OCI-LY7 (cell line): ENCODE measurements around the gene PHF14. TPM values are rescaled to one million over a fixed set of nuclear protein-coding genes. Genes with fewer than 3 reads are reported as not detected.

ENCODE experiments used
- BruUV-seq: library from RNA; stranded (reverse); fragments of 400-500 nt; replicated peaks from 2 replicates; lab custom pipeline; 2021; lab: Mats Ljungman, UMichigan
- CTCF ChIA-PET: fragments of 300-600 bp; sonication (Branson Sonifier 250); formaldehyde crosslinking; loops from one replicate; lab custom pipeline; 2022; ENCODE audit warnings: antibody characterized with exemption; ENCODE audit not compliant: unreplicated experiment; lab: Charles Lee
- POLR2A ChIA-PET: fragments of 300-600 bp; sonication (Branson Sonifier 250); formaldehyde crosslinking; loops from one replicate; lab custom pipeline; 2022; ENCODE audit warnings: antibody characterized with exemption; lab: Charles Lee
- DNase-seq: peaks from one replicate; pipeline ENCODE4 v3.0.0-alpha.2; 2015; ENCODE audit warnings: low spot score
- H2AFZ ChIP-seq: fragments of 200-600 bp; sonication (generic), shearing (Covaris generic); 2 replicates; pipeline ENCODE4 v1.6.1; 2014; ENCODE audit warnings: mild to moderate bottlenecking, antibody characterized with exemption, low read length, moderate library complexity
- H3K27ac ChIP-seq: fragments of 200-600 bp; sonication (generic); 2 replicates; pipeline ENCODE4 v1.5.1; 2014; ENCODE audit warnings: mixed run types, low read depth, mild to moderate bottlenecking, moderate library complexity, low read length, inconsistent platforms; ENCODE audit not compliant: poor library complexity, severe bottlenecking
- H3K36me3 ChIP-seq: fragments of 200-600 bp; sonication (generic); 2 replicates; pipeline ENCODE4 v1.6.1; 2014; ENCODE audit warnings: mild to moderate bottlenecking, antibody characterized with exemption, low read length, moderate library complexity, mixed read lengths; ENCODE audit not compliant: insufficient read depth
- H3K4me1 ChIP-seq: fragments of 200-600 bp; sonication (generic); 2 replicates; pipeline ENCODE4 v1.5.1; 2014; ENCODE audit warnings: mild to moderate bottlenecking, low read length; ENCODE audit not compliant: insufficient read depth, poor library complexity, severe bottlenecking
- H3K4me2 ChIP-seq: fragments of 200-600 bp; sonication (generic); 2 replicates; pipeline ENCODE4 v1.6.1; 2014; ENCODE audit warnings: mild to moderate bottlenecking, low read length
- H3K4me3 ChIP-seq: fragments of 200-600 bp; sonication (generic); 2 replicates; pipeline ENCODE4 v1.5.1; 2014; ENCODE audit warnings: mild to moderate bottlenecking, low read depth, low read length; ENCODE audit not compliant: poor library complexity, severe bottlenecking
- H3K79me2 ChIP-seq: fragments of 200-600 bp; sonication (generic); 2 replicates; pipeline ENCODE4 v1.6.1; 2016; ENCODE audit warnings: low read depth, mild to moderate bottlenecking, low read length, moderate library complexity, mixed read lengths; ENCODE audit not compliant: insufficient read depth
- H3K9me2 ChIP-seq: fragments of 200-600 bp; sonication (generic); 2 replicates; pipeline ENCODE4 v1.6.1; 2016; ENCODE audit warnings: mild to moderate bottlenecking, low read length, mixed read lengths; ENCODE audit not compliant: insufficient read depth
- H3K9me3 ChIP-seq: fragments of 200-600 bp; sonication (generic); 2 replicates; pipeline ENCODE4 v1.6.1; 2014; ENCODE audit warnings: mild to moderate bottlenecking, mixed run types, low read length, mixed read lengths
- H4K20me1 ChIP-seq: fragments of 200-600 bp; sonication (generic); 2 replicates; pipeline ENCODE4 v1.6.1; 2014; ENCODE audit warnings: mild to moderate bottlenecking, antibody characterized with exemption, low read length, moderate library complexity, mixed read lengths; ENCODE audit not compliant: insufficient read depth
- EZH2phosphoT487 ChIP-seq: fragments of 200-600 bp; sonication (generic); IDR thresholded peaks from 2 replicates; pipeline ENCODE4 v1.6.1; 2018; ENCODE audit warnings: low read depth, borderline replicate concordance, mild to moderate bottlenecking, mixed run types, antibody characterized with exemption, low read length, moderate library complexity, mixed read lengths
- intact Hi-C: fragments of 100-400 bp; cut with micrococcal nuclease; formaldehyde crosslinking; loops from one replicate; pipeline ENCODE4 v1.10.0; 2022; ENCODE audit not compliant: unreplicated experiment
- total RNA-seq, 2 experiments: library from RNA; depleted of rRNA in 1 of 2; stranded (reverse); fragments of >200 nt in 1 of 2; shearing (Covaris generic) in 1 of 2; gene quantifications; 2 replicates each; pipeline ENCODE4 v1.2.3, GENCODE V29; 2014 to 2022
- TF ChIP-seq, protein P1 (sequence below): fragments of 200-600 bp; sonication (generic); conservative IDR thresholded peaks from 2 replicates; pipeline ENCODE4 v1.5.1; 2014; ENCODE audit warnings: mild to moderate bottlenecking, antibody characterized with exemption, low read length, moderate library complexity, mixed read lengths

Gene PHF14
- total RNA-seq, 2 experiments from 2014 or later = 39.9 to 55.5 TPM

- no peak overlapping the region for H3K4me3 ChIP-seq
- no peaks in the 10 kb centered on the region for H3K4me1 ChIP-seq
- no peaks in the 10 kb centered on the region for H3K79me2 ChIP-seq
- intact Hi-C loops = no loop called here
- H3K4me2 ChIP-seq = no peak overlapping the region
- TF ChIP-seq EZH2phosphoT487 = no peak
- TF ChIP-seq, protein P1, sequence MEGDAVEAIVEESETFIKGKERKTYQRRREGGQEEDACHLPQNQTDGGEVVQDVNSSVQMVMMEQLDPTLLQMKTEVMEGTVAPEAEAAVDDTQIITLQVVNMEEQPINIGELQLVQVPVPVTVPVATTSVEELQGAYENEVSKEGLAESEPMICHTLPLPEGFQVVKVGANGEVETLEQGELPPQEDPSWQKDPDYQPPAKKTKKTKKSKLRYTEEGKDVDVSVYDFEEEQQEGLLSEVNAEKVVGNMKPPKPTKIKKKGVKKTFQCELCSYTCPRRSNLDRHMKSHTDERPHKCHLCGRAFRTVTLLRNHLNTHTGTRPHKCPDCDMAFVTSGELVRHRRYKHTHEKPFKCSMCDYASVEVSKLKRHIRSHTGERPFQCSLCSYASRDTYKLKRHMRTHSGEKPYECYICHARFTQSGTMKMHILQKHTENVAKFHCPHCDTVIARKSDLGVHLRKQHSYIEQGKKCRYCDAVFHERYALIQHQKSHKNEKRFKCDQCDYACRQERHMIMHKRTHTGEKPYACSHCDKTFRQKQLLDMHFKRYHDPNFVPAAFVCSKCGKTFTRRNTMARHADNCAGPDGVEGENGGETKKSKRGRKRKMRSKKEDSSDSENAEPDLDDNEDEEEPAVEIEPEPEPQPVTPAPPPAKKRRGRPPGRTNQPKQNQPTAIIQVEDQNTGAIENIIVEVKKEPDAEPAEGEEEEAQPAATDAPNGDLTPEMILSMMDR = no peak
- no peaks in the 10 kb centered on the region for H4K20me1 ChIP-seq
- ChIA-PET POLR2A (interaction anchor here (0.7 kb wide), 2 partner anchors 12 to 49 kb away, joined by 3 to 6 read pairs; no protein-coding TSS in a partner anchor), CTCF (no interaction called here)
- BruUV-seq = no TSS peak
- H3K9me2 ChIP-seq = no peaks in the 10 kb centered on the region
- no peak for DNase-seq
- no peak overlapping the region for H3K27ac ChIP-seq
- H3K9me3 ChIP-seq = no peaks in the 10 kb centered on the region
- no peaks in the 10 kb centered on the region for H3K36me3 ChIP-seq
- H2AFZ ChIP-seq = no peak overlapping the region
Observed at GRCh38 chr7:11163220-11163619, 189.5 kb downstream of the PHF14 start.

GRCh38 chr7:11166051-11166450 lies 192.4 kb downstream of the PHF14 start:
- Histone ChIP-seq H4K20me1 (no peaks in the 10 kb centered on the region), H3K79me2 (no peaks in the 10 kb centered on the region), H3K9me2 (no peaks in the 10 kb centered on the region), H3K4me1 (no peaks in the 10 kb centered on the region), H3K9me3 (no peaks in the 10 kb centered on the region), H2AFZ (no peak overlapping the region), H3K4me3 (no peak overlapping the region), H3K27ac (no peak overlapping the region), H3K36me3 (no peaks in the 10 kb centered on the region), H3K4me2 (no peak overlapping the region)
- BruUV-seq = no TSS peak
- intact Hi-C loops = no loop called here
- no peak for TF ChIP-seq EZH2phosphoT487
- TF ChIP-seq, protein P1 = no peak
- ChIA-PET POLR2A (interaction anchor here (0.6 to 1.1 kb wide), 2 partner anchors 11 to 429 kb away, joined by 3 to 5 read pairs; no protein-coding TSS in a partner anchor), CTCF (no interaction called here)
- DNase-seq = no peak

- no peaks in the 10 kb centered on the region; the same call in 1 of the 2 replicates for H4K20me1 ChIP-seq
- ChIA-PET CTCF (no interaction called here), POLR2A (no interaction called here)
- H2AFZ ChIP-seq = no peak overlapping the region
- no peaks in the 10 kb centered on the region for H3K9me3 ChIP-seq
- H3K9me2 ChIP-seq = no peaks in the 10 kb centered on the region
- no peak overlapping the region for H3K4me3 ChIP-seq
- TF ChIP-seq EZH2phosphoT487 = no peak
- TF ChIP-seq, protein P1 = no peak
- H3K4me1 ChIP-seq = no peaks in the 10 kb centered on the region
- no peaks in the 10 kb centered on the region for H3K36me3 ChIP-seq
- H3K4me2 ChIP-seq = no peak overlapping the region
- no TSS peak for BruUV-seq
- H3K27ac ChIP-seq = no peak overlapping the region
- DNase-seq = no peak
- no peaks in the 10 kb centered on the region for H3K79me2 ChIP-seq
- intact Hi-C loops = no loop called here
Observed at GRCh38 chr7:11168650-11169170, 195.0 kb downstream of the PHF14 start.
